ENCODE measurements around the gene SERHL2. TPM values are rescaled to one million over a fixed set of nuclear protein-coding genes. Genes with fewer than 3 reads are reported as not detected.

Gene SERHL2
- total RNA-seq, 120 experiments from 2014 or later, result 2.0 to 26.5 (median 6.2) TPM

Other genes with a start within 250 kb of the SERHL2 start
- gene NFAM1, start 121.6 kb upstream of the SERHL2 start, total RNA-seq, result 1 to 10 TPM in 96 of 120 experiments, under 1 TPM in 24; 0.44 to 5.1 (median 1.6) TPM
- 10 to 100 TPM; 21.6 to 73.5 (median 35.4) TPM for gene RRP7A, start 34.2 kb upstream of the SERHL2 start, total RNA-seq
- 10 to 100 TPM; 47.0 to 95.5 (median 65.3) TPM for gene POLDIP3, start 60.9 kb downstream of the SERHL2 start, total RNA-seq
- gene ATP5MGL, start 86.6 kb downstream of the SERHL2 start, total RNA-seq, result 1 to 10 TPM in 62 of 120 experiments, under 1 TPM in 31, not detected in 27; 0.65 to 6.3 (median 1.3) TPM
- gene CYB5R3, start 95.4 kb downstream of the SERHL2 start, total RNA-seq, result 100 to 1,000 TPM in 119 of 120 experiments, 10 to 100 TPM in 1; 85.4 to 229 (median 131) TPM
- 10 to 100 TPM in 32 of 120 experiments, 1 to 10 TPM in 88; 1.8 to 24.5 (median 7.7) TPM for gene A4GALT, start 166.9 kb downstream of the SERHL2 start, total RNA-seq